SK-N-SH (cell line): ENCODE results near the gene CBX3.

Source experiments
- CHD2 ChIP-seq: fragments of 150-350 bp; IDR thresholded peaks from 2 replicates; pipeline ENCODE4 v1.6.1; 2018; ENCODE audit warnings: low read length; ENCODE audit not compliant: partially characterized antibody
- EP300 ChIP-seq, 2 experiments: IDR thresholded peaks; 2 replicates each; pipeline versions ENCODE4 v1.4.0 to v1.6.1; 2012; ENCODE audit warnings: borderline replicate concordance in 1 of 2, low read depth in 1 of 2, low read length in 1 of 2
- FOSL2 ChIP-seq: IDR thresholded peaks from 2 replicates; pipeline ENCODE4 v1.4.0; 2012; ENCODE audit warnings: low read depth, mild to moderate bottlenecking, moderate library complexity, borderline replicate concordance
- FOXM1 ChIP-seq: IDR thresholded peaks from 2 replicates; pipeline ENCODE4 v1.4.0; 2012; ENCODE audit warnings: low read depth, mild to moderate bottlenecking
- JUND ChIP-seq: IDR thresholded peaks from 2 replicates; pipeline ENCODE4 v1.4.0; 2012
- NRF1 ChIP-seq: IDR thresholded peaks from 2 replicates; pipeline ENCODE4 v1.6.1; 2012; ENCODE audit warnings: low read depth, mild to moderate bottlenecking, low read length
- POLR2AphosphoS5 ChIP-seq: IDR thresholded peaks from 2 replicates; pipeline ENCODE4 v1.6.1; 2012; ENCODE audit warnings: low read depth, low read length
- RCOR1 ChIP-seq: fragments of 150-350 bp; IDR thresholded peaks from 2 replicates; pipeline ENCODE4 v1.6.1; 2017; ENCODE audit warnings: antibody characterized with exemption, low read length
- YY1 ChIP-seq: IDR thresholded peaks from 2 replicates; pipeline ENCODE4 v1.4.0; 2012; ENCODE audit warnings: low read depth, mild to moderate bottlenecking
- TF ChIP-seq, protein P1 (sequence below): fragments of 200-600 bp; sonication (generic); IDR thresholded peaks from 2 replicates; pipeline ENCODE4 v1.6.1; 2017; ENCODE audit warnings: antibody characterized with exemption, mild to moderate bottlenecking, moderate library complexity
- TF ChIP-seq, protein P2 (sequence below): fragments of 150-350 bp; IDR thresholded peaks from 2 replicates; pipeline ENCODE4 v1.6.1; 2017; ENCODE audit warnings: antibody characterized with exemption, low read length, low read depth, borderline replicate concordance
- TF ChIP-seq, protein P3 (sequence below): IDR thresholded peaks from 2 replicates; pipeline ENCODE4 v1.6.1; 2012; ENCODE audit warnings: mild to moderate bottlenecking, low read depth, low read length, moderate library complexity
- TF ChIP-seq, protein P4 (sequence below): IDR thresholded peaks from 2 replicates; pipeline ENCODE4 v1.4.0; 2012; ENCODE audit warnings: low read depth
- TF ChIP-seq, protein P5 (sequence below): IDR thresholded peaks from 2 replicates; pipeline ENCODE4 v1.4.0; 2012; ENCODE audit warnings: low read depth, borderline replicate concordance

DNA sequence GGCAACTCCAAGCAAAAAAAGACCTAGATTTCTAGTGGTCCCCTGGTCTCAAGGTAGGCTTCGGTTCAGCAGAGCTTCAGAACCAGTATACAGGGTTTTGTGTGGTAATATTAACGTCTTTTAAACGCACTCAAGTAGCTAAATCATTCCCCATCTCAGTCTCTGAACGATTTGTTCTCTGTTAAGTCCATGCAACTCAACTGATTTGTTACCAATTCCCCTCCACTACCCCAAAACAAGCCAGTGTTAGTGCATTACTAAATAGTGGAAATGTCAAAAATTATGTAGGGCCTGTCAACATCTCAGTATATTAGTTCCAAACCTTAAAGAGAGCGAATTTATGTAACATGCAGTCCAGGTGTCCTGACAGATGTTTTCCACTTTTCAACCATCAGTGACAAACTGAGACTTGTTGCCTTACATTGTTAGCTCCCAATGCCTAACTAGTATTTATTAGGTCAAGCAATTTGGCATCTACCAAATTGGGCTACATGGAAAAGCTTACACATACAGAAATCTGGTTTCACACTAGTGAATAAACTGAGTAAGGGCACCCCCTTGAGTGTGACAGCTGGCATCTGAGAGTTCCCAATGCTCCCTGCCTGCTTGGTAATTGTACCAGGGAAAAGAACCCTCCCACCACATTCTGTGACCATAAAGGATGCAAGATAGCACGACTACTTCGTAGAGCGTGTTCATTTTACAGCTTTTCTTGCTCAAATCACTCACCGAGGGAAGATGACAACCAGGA lies 13.2 kb upstream of the CBX3 start:
- no peak for TF ChIP-seq YY1
- TF ChIP-seq, protein P1, sequence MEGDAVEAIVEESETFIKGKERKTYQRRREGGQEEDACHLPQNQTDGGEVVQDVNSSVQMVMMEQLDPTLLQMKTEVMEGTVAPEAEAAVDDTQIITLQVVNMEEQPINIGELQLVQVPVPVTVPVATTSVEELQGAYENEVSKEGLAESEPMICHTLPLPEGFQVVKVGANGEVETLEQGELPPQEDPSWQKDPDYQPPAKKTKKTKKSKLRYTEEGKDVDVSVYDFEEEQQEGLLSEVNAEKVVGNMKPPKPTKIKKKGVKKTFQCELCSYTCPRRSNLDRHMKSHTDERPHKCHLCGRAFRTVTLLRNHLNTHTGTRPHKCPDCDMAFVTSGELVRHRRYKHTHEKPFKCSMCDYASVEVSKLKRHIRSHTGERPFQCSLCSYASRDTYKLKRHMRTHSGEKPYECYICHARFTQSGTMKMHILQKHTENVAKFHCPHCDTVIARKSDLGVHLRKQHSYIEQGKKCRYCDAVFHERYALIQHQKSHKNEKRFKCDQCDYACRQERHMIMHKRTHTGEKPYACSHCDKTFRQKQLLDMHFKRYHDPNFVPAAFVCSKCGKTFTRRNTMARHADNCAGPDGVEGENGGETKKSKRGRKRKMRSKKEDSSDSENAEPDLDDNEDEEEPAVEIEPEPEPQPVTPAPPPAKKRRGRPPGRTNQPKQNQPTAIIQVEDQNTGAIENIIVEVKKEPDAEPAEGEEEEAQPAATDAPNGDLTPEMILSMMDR: no peak
- TF ChIP-seq, protein P2, sequence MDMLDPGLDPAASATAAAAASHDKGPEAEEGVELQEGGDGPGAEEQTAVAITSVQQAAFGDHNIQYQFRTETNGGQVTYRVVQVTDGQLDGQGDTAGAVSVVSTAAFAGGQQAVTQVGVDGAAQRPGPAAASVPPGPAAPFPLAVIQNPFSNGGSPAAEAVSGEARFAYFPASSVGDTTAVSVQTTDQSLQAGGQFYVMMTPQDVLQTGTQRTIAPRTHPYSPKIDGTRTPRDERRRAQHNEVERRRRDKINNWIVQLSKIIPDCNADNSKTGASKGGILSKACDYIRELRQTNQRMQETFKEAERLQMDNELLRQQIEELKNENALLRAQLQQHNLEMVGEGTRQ: 0 out of 2 replicates have a peak, but pooled peaks have one; percentile 1
- no peak for TF ChIP-seq EP300 (IDR thresholded peaks at IDR 0.05; ENCODE audit: borderline replicate concordance in 1 of 2, low read depth in 1 of 2, low read length in 1 of 2)
- TF ChIP-seq, protein P3, sequence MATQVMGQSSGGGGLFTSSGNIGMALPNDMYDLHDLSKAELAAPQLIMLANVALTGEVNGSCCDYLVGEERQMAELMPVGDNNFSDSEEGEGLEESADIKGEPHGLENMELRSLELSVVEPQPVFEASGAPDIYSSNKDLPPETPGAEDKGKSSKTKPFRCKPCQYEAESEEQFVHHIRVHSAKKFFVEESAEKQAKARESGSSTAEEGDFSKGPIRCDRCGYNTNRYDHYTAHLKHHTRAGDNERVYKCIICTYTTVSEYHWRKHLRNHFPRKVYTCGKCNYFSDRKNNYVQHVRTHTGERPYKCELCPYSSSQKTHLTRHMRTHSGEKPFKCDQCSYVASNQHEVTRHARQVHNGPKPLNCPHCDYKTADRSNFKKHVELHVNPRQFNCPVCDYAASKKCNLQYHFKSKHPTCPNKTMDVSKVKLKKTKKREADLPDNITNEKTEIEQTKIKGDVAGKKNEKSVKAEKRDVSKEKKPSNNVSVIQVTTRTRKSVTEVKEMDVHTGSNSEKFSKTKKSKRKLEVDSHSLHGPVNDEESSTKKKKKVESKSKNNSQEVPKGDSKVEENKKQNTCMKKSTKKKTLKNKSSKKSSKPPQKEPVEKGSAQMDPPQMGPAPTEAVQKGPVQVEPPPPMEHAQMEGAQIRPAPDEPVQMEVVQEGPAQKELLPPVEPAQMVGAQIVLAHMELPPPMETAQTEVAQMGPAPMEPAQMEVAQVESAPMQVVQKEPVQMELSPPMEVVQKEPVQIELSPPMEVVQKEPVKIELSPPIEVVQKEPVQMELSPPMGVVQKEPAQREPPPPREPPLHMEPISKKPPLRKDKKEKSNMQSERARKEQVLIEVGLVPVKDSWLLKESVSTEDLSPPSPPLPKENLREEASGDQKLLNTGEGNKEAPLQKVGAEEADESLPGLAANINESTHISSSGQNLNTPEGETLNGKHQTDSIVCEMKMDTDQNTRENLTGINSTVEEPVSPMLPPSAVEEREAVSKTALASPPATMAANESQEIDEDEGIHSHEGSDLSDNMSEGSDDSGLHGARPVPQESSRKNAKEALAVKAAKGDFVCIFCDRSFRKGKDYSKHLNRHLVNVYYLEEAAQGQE: no peak
- TF ChIP-seq FOXM1: no peak
- TF ChIP-seq POLR2AphosphoS5: peak; percentile 60
- TF ChIP-seq NRF1: no peak
- no peak for TF ChIP-seq CHD2
- TF ChIP-seq JUND: peak; percentile 2; the same call in 1 of the 2 replicates
- no peak for TF ChIP-seq RCOR1
- no peak for TF ChIP-seq FOSL2
- TF ChIP-seq, protein P4, sequence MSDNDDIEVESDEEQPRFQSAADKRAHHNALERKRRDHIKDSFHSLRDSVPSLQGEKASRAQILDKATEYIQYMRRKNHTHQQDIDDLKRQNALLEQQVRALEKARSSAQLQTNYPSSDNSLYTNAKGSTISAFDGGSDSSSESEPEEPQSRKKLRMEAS: no peak
- TF ChIP-seq, protein P5, sequence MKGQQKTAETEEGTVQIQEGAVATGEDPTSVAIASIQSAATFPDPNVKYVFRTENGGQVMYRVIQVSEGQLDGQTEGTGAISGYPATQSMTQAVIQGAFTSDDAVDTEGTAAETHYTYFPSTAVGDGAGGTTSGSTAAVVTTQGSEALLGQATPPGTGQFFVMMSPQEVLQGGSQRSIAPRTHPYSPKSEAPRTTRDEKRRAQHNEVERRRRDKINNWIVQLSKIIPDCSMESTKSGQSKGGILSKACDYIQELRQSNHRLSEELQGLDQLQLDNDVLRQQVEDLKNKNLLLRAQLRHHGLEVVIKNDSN: no peak
